ENCODE measurements around the gene CDC14B. TPM values are rescaled to one million over a fixed set of nuclear protein-coding genes. Genes with fewer than 3 reads are reported as not detected.
"Not testable (repeated sequence)": the region's sequence is repeated elsewhere in the genome, so short reads cannot be mapped to it uniquely, and the experiment has no call there.

The CDC14B gene
- 10 to 100 TPM in 4 of 6 donors, 1 to 10 TPM in 2; 6.0 to 28.5 (median 12.7) TPM for total RNA-seq

- peak; percentile 90 to 92 for DNase-seq
- H3K4me3 ChIP-seq = peak within 1 kb of the TSS; percentile 36 to 71 (median 66)
- ATAC-seq (ENCODE audit: low FRiP score in 2 of 2) = peak; percentile 72 to 89
- TF ChIP-seq CTCF (IDR thresholded peaks at IDR 0.05) = peak in 4 of 6 experiments; percentile 35 to 50 (median 43)
- TF ChIP-seq POLR2A (IDR thresholded peaks at IDR 0.05) = no peak
- 5 to 9% methylated on average over 5 to 12 of the region's 66 CpGs for WGBS, 2 donors
- no peaks in the 10 kb centered on the region for H3K36me3 ChIP-seq
- H3K9me3 ChIP-seq = no peaks in the 10 kb centered on the region
- peaks cover 10 to 17% (median 14%) of the 10 kb centered on the region in 4 donors for H3K4me1 ChIP-seq
- peaks cover 0 to 7% (median 2%) of the 10 kb centered on the region in 4 donors for H3K27me3 ChIP-seq
- peak within 1 kb of the TSS; percentile 22 to 76 (median 56) for H3K27ac ChIP-seq
Measured at GRCh38 chr9:96619491-96620180, at the start of gene CDC14B. CDC14B (minus strand) TSS chr9:96619843; CDS start chr9:96619378, 465 bp downstream.

DNA sequence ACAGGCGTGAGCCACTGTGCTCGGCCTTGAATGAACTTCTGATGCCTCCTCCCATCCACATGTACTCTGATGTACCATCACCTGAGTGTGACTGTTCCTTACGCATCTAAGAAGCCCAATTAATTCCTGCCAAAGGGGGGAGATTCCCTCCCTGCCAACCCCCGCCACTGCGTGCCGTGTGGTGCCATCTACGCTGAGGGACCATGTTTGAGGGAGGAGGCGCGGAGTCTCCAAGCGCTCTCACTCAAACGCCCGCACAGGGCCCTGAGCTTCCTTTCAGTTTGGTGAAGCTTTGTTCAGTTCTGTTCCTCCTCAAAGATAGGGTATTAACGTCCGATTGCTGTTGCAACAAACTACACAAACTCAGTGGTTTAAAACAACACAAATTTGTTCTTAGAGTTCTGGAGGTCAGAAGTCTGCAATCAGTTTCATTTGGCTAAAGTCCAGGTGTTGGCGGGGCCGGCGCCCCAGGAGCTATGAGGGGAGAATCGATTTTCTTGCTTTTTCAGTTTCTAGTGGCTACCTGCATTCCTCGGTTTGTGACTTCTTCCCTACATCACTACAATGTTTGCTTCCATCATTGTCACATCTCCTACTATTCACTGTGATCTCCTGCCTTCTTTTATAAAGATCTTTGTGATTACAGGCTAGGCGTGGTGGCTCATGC lies 49.4 kb upstream of the CDC14B start:
- H3K36me3 ChIP-seq = no peaks in the 10 kb centered on the region
- no peak overlapping the region for H3K27ac ChIP-seq
- no peaks in the 10 kb centered on the region for H3K9me3 ChIP-seq
- no peaks in the 10 kb centered on the region for H3K27me3 ChIP-seq
- H3K4me1 ChIP-seq = no peaks in the 10 kb centered on the region
- TF ChIP-seq POLR2A (IDR thresholded peaks at IDR 0.05) (no peak), CTCF (IDR thresholded peaks at IDR 0.05) (no peak), EP300 (IDR thresholded peaks at IDR 0.05) (no peak)
- no peak overlapping the region for H3K4me3 ChIP-seq
- 90 to 93% methylated on average over 18 to 20 of the region's 20 CpGs for WGBS, 2 donors
- ATAC-seq (ENCODE audit: low FRiP score in 2 of 2) (no peak), DNase-seq (no peak)

DNA sequence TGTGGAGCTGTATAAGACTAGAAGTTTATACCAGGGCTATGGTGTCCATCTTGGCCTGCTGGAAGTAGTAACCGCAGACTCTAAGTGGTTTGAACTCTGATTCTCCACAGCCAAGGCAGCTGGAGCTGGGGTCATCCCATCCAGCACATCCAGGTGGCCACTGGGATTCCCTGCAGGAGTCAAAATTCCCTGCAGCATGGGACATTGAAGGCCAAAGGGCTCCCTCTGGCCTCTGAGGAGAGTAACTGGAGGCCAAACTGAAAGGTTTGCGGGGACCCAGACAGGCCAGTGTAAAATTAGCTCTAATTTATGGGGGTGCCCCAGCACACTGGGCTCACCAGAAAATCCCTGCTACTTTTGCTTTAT lies 47.7 kb upstream of the CDC14B start:
- no peak for ATAC-seq (ENCODE audit: low FRiP score in 2 of 2)
- Histone ChIP-seq H3K27me3 (no peaks in the 10 kb centered on the region), H3K4me1 (no peaks in the 10 kb centered on the region), H3K4me3 (no peak overlapping the region), H3K9me3 (no peaks in the 10 kb centered on the region), H3K36me3 (no peaks in the 10 kb centered on the region), H3K27ac (no peak overlapping the region)
- no peak for DNase-seq
- 93 to 100% methylated on average over 2 of the region's 2 CpGs for WGBS, 2 donors
- TF ChIP-seq POLR2A (IDR thresholded peaks at IDR 0.05) = no peak
- no peak for TF ChIP-seq CTCF (IDR thresholded peaks at IDR 0.05)
- no peak for TF ChIP-seq POLR2AphosphoS5 (IDR thresholded peaks at IDR 0.05)
- TF ChIP-seq EP300 (IDR thresholded peaks at IDR 0.05) = no peak

- WGBS, 2 donors = 71 to 74% methylated on average over 15 of the region's 15 CpGs
- not testable (repeated sequence) for H3K4me3 ChIP-seq, H3K36me3 ChIP-seq, H3K9me3 ChIP-seq, DNase-seq, H3K27me3 ChIP-seq, H3K4me1 ChIP-seq, H3K27ac ChIP-seq
- TF ChIP-seq CTCF (IDR thresholded peaks at IDR 0.05) = peak; percentile 50 to 71 (median 60)
- ATAC-seq (ENCODE audit: low FRiP score in 2 of 2) = peak; percentile 70 to 81
Measured at GRCh38 chr9:96666653-96667362, 47.2 kb upstream of the CDC14B start.

Measured in upper lobe of left lung (tissue), 6 donors.